WTC11 (cell line): ENCODE data around the gene GAP43. TPM values are rescaled to one million over a fixed set of nuclear protein-coding genes. Genes with fewer than 3 reads are reported as not detected.

Experiments
- ATAC-seq: fragments of 200-7000 bp; cut with Tn5 transposase; 2 replicates; pipeline ENCODE4 v1.10.0; 2021; ENCODE audit warnings: mild to moderate bottlenecking, moderate library complexity
- CTCF ChIA-PET: fragments of 300-600 bp; sonication (Branson Sonifier 250); formaldehyde crosslinking; loops from one replicate; lab custom pipeline; 2021; ENCODE audit warnings: antibody characterized with exemption; lab: Charles Lee
- POLR2A ChIA-PET: fragments of 350-600 bp; sonication (Branson Sonifier 250); formaldehyde crosslinking; loops from one replicate; lab custom pipeline; 2021; ENCODE audit warnings: antibody characterized with exemption; lab: Charles Lee
- DNase-seq: peaks from one replicate; pipeline ENCODE4 v3.0.0; 2021; ENCODE audit warnings: low spot score
- H3K27ac Mint-ChIP-seq: 2 replicates; pipeline ENCODE4 v1.8.0; 2021; ENCODE audit warnings: mixed read lengths
- H3K27me3 Mint-ChIP-seq: 2 replicates; pipeline ENCODE4 v1.8.0; 2021; ENCODE audit warnings: low read depth, mild to moderate bottlenecking, moderate library complexity, mixed read lengths
- H3K36me3 Mint-ChIP-seq: 2 replicates; pipeline ENCODE4 v1.8.0; 2021; ENCODE audit warnings: mixed read lengths
- H3K4me1 Mint-ChIP-seq: 2 replicates; pipeline ENCODE4 v1.8.0; 2022; ENCODE audit warnings: mixed read lengths
- H3K4me3 Mint-ChIP-seq: 2 replicates; pipeline ENCODE4 v1.8.0; 2021; ENCODE audit warnings: mild to moderate bottlenecking, moderate library complexity, mixed read lengths
- H3K9me3 Mint-ChIP-seq: 2 replicates; pipeline ENCODE4 v1.8.0; 2021; ENCODE audit warnings: mixed read lengths
- CREB1 ChIP-seq: sonication (generic); formaldehyde crosslinking; IDR thresholded peaks from 2 replicates; pipeline ENCODE4 v1.8.0; 2023; ENCODE audit warnings: mild to moderate bottlenecking, missing genetic modification reagents
- ELF4 ChIP-seq: sonication (generic); formaldehyde crosslinking; IDR thresholded peaks from 2 replicates; pipeline ENCODE4 v1.8.1; 2022; ENCODE audit warnings: low read depth, mild to moderate bottlenecking, moderate library complexity, missing genetic modification reagents
- EMX1 ChIP-seq: fragments of 250-450 bp; sonication (Bioruptor Pico); IDR thresholded peaks from 2 replicates; pipeline ENCODE4 v1.8.0; 2021; ENCODE audit warnings: mild to moderate bottlenecking
- GRHL2 ChIP-seq: fragments of 250-450 bp; sonication (Bioruptor Pico); IDR thresholded peaks from 2 replicates; pipeline ENCODE4 v1.8.0; 2022; ENCODE audit warnings: mild to moderate bottlenecking, moderate library complexity; ENCODE audit not compliant: insufficient replicate concordance, severe bottlenecking
- IRF1 ChIP-seq: sonication (generic); formaldehyde crosslinking; IDR thresholded peaks from 2 replicates; pipeline ENCODE4 v1.8.0; 2023; ENCODE audit warnings: missing genetic modification reagents
- IRF2 ChIP-seq: sonication (generic); formaldehyde crosslinking; IDR thresholded peaks from 2 replicates; pipeline ENCODE4 v1.8.0; 2022; ENCODE audit warnings: low read depth, missing genetic modification reagents, borderline replicate concordance
- JAZF1 ChIP-seq: fragments of 250-450 bp; sonication (Bioruptor Pico); IDR thresholded peaks from 2 replicates; pipeline ENCODE4 v1.9.0; 2021; ENCODE audit warnings: moderate library complexity, mild to moderate bottlenecking, inconsistent platforms
- SP1 ChIP-seq: sonication (generic); formaldehyde crosslinking; conservative IDR thresholded peaks from 2 replicates; pipeline ENCODE4 v1.8.1; 2022; ENCODE audit warnings: missing genetic modification reagents
- TP53 ChIP-seq: sonication (generic); formaldehyde crosslinking; IDR thresholded peaks from 2 replicates; pipeline ENCODE4 v1.8.1; 2023; ENCODE audit warnings: mild to moderate bottlenecking, missing genetic modification reagents
- USF1 ChIP-seq: sonication (generic); formaldehyde crosslinking; IDR thresholded peaks from 2 replicates; pipeline ENCODE4 v1.8.0; 2022; ENCODE audit warnings: mild to moderate bottlenecking, missing genetic modification reagents
- ZNF138 ChIP-seq: sonication (generic); formaldehyde crosslinking; conservative IDR thresholded peaks from 2 replicates; pipeline ENCODE4 v1.8.1; 2022; ENCODE audit warnings: mild to moderate bottlenecking, moderate library complexity, missing genetic modification reagents
- ZNF219 ChIP-seq: sonication (generic); formaldehyde crosslinking; IDR thresholded peaks from 2 replicates; pipeline ENCODE4 v1.8.0; 2023; ENCODE audit warnings: missing genetic modification reagents, mild to moderate bottlenecking, borderline replicate concordance
- ZNF232 ChIP-seq: sonication (generic); formaldehyde crosslinking; IDR thresholded peaks from 2 replicates; pipeline ENCODE4 v1.8.0; 2022; ENCODE audit warnings: mild to moderate bottlenecking, missing genetic modification reagents
- ZNF263 ChIP-seq: sonication (generic); formaldehyde crosslinking; IDR thresholded peaks from 2 replicates; pipeline ENCODE4 v1.8.1; 2022; ENCODE audit warnings: low read depth, mild to moderate bottlenecking, moderate library complexity, missing genetic modification reagents
- ZNF423 ChIP-seq: fragments of 250-450 bp; sonication (Bioruptor Pico); IDR thresholded peaks from 2 replicates; pipeline ENCODE4 v2.1.2; 2022; ENCODE audit warnings: mild to moderate bottlenecking, moderate library complexity
- ZNF532 ChIP-seq: fragments of 250-450 bp; sonication (Bioruptor Pico); IDR thresholded peaks from 2 replicates; pipeline ENCODE4 v1.9.0; 2021; ENCODE audit warnings: mild to moderate bottlenecking, borderline replicate concordance
- total RNA-seq: library from RNA; stranded (reverse); gene quantifications from 3 replicates; pipeline ENCODE4 v1.2.3, GENCODE V29; 2021
- TF ChIP-seq, protein P1 (sequence below): sonication (generic); formaldehyde crosslinking; conservative IDR thresholded peaks from 2 replicates; pipeline ENCODE4 v1.8.1; 2022; ENCODE audit warnings: mild to moderate bottlenecking, missing genetic modification reagents
- TF ChIP-seq, protein P2 (sequence below): fragments of 250-450 bp; sonication (Bioruptor Pico); conservative IDR thresholded peaks from 2 replicates; pipeline ENCODE4 v1.9.0; 2021; ENCODE audit warnings: mild to moderate bottlenecking
- TF ChIP-seq, protein P3 (sequence below): fragments of 250-450 bp; sonication (Bioruptor Pico); IDR thresholded peaks from 2 replicates; pipeline ENCODE4 v1.9.0; 2021; ENCODE audit warnings: mild to moderate bottlenecking

Gene GAP43
- total RNA-seq, 1 experiment from 2014 or later = 19.9 TPM

DNA sequence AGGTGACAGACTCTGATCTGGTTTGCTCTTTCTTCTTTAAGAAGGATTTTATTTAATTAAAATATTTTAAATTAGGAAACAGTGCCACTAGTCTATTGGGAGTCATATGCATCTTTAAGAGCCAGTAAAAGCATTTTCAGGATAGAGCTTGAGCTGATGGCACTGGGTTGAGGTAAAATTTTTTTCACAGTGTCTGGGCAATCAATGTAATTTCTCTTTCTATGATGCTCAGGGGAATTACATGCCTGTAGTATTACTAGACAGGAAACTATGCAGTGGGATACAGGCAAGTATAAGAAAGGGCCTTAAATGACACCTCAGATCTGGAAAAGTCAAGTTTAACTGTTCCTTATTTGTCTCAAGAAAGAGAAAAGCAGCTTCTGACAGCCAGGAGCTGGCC lies 76.4 kb downstream of the GAP43 start:
- DNase-seq (no peak), ATAC-seq (no peak)
- POLR2A ChIA-PET = no interaction called here
- H3K27ac Mint-ChIP-seq = no peak overlapping the region
- no peaks in the 10 kb centered on the region for H3K27me3 Mint-ChIP-seq
- H3K4me3 Mint-ChIP-seq = no peak overlapping the region
- H3K4me1 Mint-ChIP-seq = peaks cover 13% of the 10 kb centered on the region
- no peaks in the 10 kb centered on the region for H3K9me3 Mint-ChIP-seq
- TF ChIP-seq ZNF138 (CRISPR knock-in tag) (no peak), TP53 (CRISPR knock-in tag) (no peak)
- CTCF ChIA-PET = interaction anchor here (1.3 to 1.7 kb wide), 2 partner anchors 85 to 115 kb away, joined by 4 to 9 read pairs; no protein-coding TSS in a partner anchor
- no peaks in the 10 kb centered on the region for H3K36me3 Mint-ChIP-seq

- POLR2A ChIA-PET = no interaction called here
- no peak for ATAC-seq
- H3K4me3 Mint-ChIP-seq = no peak overlapping the region
- DNase-seq = no peak
- H3K36me3 Mint-ChIP-seq = no peaks in the 10 kb centered on the region
- no peak for TF ChIP-seq ZNF219 (CRISPR knock-in tag)
- TF ChIP-seq SP1 (CRISPR knock-in tag) = no peak
- TF ChIP-seq TP53 (CRISPR knock-in tag) = no peak
- CTCF ChIA-PET = no interaction called here
- H3K9me3 Mint-ChIP-seq = no peaks in the 10 kb centered on the region
- peaks cover 24% of the 10 kb centered on the region for H3K4me1 Mint-ChIP-seq
- no peaks in the 10 kb centered on the region for H3K27me3 Mint-ChIP-seq
- H3K27ac Mint-ChIP-seq = no peak overlapping the region
Observed at GRCh38 chr3:115702598-115702997, 79.3 kb downstream of the GAP43 start.

DNA sequence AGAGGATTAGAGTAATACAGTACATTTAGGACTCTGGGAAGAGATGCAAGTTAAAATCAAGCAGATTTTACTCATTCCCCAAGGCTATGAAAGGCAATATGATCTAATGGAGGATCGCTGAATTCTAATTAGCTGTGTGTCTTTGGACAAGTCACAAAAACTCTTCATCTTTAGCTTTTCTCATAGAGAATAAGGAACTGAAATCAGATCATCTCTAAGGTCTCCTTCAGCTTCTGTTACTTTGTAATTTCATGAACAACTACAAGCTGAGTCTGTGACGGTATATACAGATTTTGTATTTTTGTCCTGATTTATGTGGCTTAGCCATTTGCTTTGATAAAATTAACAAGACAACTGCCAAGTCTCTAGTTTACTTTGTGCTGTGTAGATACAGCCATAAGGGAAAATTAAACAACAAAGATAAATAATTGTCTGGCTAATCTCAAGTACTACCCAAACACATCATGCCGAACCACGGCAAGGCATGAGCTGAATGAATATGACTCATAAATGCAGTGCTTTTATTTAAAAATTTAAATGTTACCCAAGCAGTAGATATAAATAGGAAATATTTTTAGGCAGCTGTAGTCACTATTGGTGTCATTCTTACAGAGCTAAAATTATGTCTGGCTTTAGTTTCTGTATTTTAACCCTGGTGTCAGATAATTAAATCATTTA lies 81.5 kb downstream of the GAP43 start:
- CTCF ChIA-PET = no interaction called here

GRCh38 chr3:115706311-115706829 lies 83.1 kb downstream of the GAP43 start:
- ATAC-seq (no peak), DNase-seq (no peak)
- ChIA-PET CTCF (no interaction called here), POLR2A (no interaction called here)
- Mint-ChIP-seq H3K36me3 (no peaks in the 10 kb centered on the region), H3K27me3 (no peaks in the 10 kb centered on the region), H3K27ac (no peak overlapping the region), H3K4me3 (no peak overlapping the region), H3K9me3 (no peaks in the 10 kb centered on the region), H3K4me1 (peaks cover 25% of the 10 kb centered on the region)
- TF ChIP-seq ZNF263 (CRISPR knock-in tag) = no peak
- TF ChIP-seq, protein P1, sequence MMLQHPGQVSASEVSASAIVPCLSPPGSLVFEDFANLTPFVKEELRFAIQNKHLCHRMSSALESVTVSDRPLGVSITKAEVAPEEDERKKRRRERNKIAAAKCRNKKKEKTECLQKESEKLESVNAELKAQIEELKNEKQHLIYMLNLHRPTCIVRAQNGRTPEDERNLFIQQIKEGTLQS (CRISPR knock-in tag) = no peak
- TF ChIP-seq USF1 (CRISPR knock-in tag) = no peak
- no peak for TF ChIP-seq CREB1 (CRISPR knock-in tag)
- no peak for TF ChIP-seq ZNF232 (CRISPR knock-in tag)
- no peak for TF ChIP-seq ZNF532 (CRISPR knock-in tag)
- TF ChIP-seq, protein P2, sequence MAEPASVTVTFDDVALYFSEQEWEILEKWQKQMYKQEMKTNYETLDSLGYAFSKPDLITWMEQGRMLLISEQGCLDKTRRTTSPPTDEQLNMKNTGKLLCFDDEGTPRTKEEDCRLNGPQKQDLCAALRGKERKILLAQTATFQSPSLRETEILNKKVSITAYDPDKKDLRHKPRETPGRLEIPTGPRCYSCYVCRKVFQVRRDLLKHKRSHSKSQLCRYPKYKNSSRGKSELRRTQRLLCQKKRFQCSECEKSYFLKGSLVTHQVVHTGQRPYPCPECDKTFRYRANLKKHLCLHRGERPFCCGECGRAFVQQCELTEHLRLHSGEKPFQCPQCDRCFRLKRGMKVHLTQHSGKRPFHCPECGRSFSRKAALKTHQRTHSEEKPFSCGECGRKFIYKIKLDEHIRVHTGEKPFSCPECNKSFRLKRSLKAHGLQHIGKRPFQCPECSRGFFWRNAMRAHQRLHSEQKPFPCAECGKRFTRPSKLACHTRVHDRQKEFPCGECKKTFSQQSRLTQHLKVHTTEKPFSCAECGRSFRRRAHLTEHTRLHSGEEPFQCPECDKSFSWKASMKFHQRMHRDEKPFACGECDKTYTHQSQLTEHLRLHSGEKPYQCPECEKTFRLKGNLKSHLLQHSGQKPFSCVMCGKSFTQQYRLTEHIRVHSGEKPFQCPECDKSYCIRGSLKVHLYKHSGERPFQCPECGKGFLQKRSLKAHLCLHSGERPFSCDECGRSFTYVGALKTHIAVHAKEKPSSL (CRISPR knock-in tag) = no peak
- TF ChIP-seq, protein P3, sequence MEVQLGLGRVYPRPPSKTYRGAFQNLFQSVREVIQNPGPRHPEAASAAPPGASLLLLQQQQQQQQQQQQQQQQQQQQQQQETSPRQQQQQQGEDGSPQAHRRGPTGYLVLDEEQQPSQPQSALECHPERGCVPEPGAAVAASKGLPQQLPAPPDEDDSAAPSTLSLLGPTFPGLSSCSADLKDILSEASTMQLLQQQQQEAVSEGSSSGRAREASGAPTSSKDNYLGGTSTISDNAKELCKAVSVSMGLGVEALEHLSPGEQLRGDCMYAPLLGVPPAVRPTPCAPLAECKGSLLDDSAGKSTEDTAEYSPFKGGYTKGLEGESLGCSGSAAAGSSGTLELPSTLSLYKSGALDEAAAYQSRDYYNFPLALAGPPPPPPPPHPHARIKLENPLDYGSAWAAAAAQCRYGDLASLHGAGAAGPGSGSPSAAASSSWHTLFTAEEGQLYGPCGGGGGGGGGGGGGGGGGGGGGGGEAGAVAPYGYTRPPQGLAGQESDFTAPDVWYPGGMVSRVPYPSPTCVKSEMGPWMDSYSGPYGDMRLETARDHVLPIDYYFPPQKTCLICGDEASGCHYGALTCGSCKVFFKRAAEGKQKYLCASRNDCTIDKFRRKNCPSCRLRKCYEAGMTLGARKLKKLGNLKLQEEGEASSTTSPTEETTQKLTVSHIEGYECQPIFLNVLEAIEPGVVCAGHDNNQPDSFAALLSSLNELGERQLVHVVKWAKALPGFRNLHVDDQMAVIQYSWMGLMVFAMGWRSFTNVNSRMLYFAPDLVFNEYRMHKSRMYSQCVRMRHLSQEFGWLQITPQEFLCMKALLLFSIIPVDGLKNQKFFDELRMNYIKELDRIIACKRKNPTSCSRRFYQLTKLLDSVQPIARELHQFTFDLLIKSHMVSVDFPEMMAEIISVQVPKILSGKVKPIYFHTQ (CRISPR knock-in tag) = no peak
- TF ChIP-seq IRF1 (CRISPR knock-in tag) = no peak
- TF ChIP-seq EMX1 (CRISPR knock-in tag) = no peak
- TF ChIP-seq ZNF138 (CRISPR knock-in tag) = no peak
- no peak for TF ChIP-seq JAZF1 (CRISPR knock-in tag)

More for the DNA sequence above, 81.5 kb downstream of the GAP43 start:
- no peaks in the 10 kb centered on the region for H3K9me3 Mint-ChIP-seq
- ATAC-seq (no peak), DNase-seq (no peak)
- POLR2A ChIA-PET = no interaction called here
- no peaks in the 10 kb centered on the region for H3K36me3 Mint-ChIP-seq
- no peak overlapping the region for H3K4me3 Mint-ChIP-seq
- TF ChIP-seq ELF4 = no peak
- TF ChIP-seq IRF2 (CRISPR knock-in tag) = no peak
- TF ChIP-seq ZNF263 (CRISPR knock-in tag) = no peak
- no peak for TF ChIP-seq ZNF423 (CRISPR knock-in tag)
- TF ChIP-seq GRHL2 (CRISPR knock-in tag) = no peak
- H3K27ac Mint-ChIP-seq = no peak overlapping the region
- H3K4me1 Mint-ChIP-seq = peaks cover 25% of the 10 kb centered on the region
- no peaks in the 10 kb centered on the region for H3K27me3 Mint-ChIP-seq
